SK-MEL-5 (cell line): ENCODE measurements around the gene AKIRIN2. TPM values are rescaled to one million over a fixed set of nuclear protein-coding genes. Genes with fewer than 3 reads are reported as not detected.

Experiments used
- DNase-seq: peaks from one replicate; pipeline ENCODE4 v3.0.0-alpha.2; 2016; ENCODE audit warnings: low read depth, low spot score
- in situ Hi-C: cut with HindIII; loops from 2 replicates; pipeline ENCODE4 v1.10.0; 2016; ENCODE audit warnings: low sequenced_read_pairs, high pct_unique_total_duplicates, low pct_unique_long_range_greater_than_20kb
- total RNA-seq: library from RNA; depleted of rRNA; stranded (reverse); fragments of >200 nt; shearing (Covaris generic); gene quantifications from 2 replicates; pipeline ENCODE4 v1.2.3, GENCODE V29; 2014

AKIRIN2 gene
- total RNA-seq, 1 experiment from 2014 or later, result 10.7 TPM

GRCh38 chr6:87671555-87672029, 30.4 kb downstream of the AKIRIN2 start:
- DNase-seq, result no peak
- in situ Hi-C loops, result no loop called here

GRCh38 chr6:87670707-87671106, 31.3 kb downstream of the AKIRIN2 start:
- in situ Hi-C loops, result no loop called here
- DNase-seq, result no peak

GRCh38 chr6:87669051-87669450, 33.0 kb downstream of the AKIRIN2 start:
- DNase-seq, result no peak
- in situ Hi-C loops, result no loop called here

GRCh38 chr6:87668013-87668412, 34.0 kb downstream of the AKIRIN2 start:
- DNase-seq, result no peak
- in situ Hi-C loops, result no loop called here

- in situ Hi-C loops, result no loop called here
- no peak for DNase-seq
Measured at GRCh38 chr6:87667032-87667431, 35.0 kb downstream of the AKIRIN2 start.

GRCh38 chr6:87664921-87665485, 37.0 kb downstream of the AKIRIN2 start:
- DNase-seq, result no peak
- in situ Hi-C loops, result no loop called here

GRCh38 chr6:87663434-87663833, 38.6 kb downstream of the AKIRIN2 start:
- in situ Hi-C loops, result no loop called here
- no peak for DNase-seq

- in situ Hi-C loops, result no loop called here
Measured at GRCh38 chr6:87661503-87661902, 40.5 kb downstream of the AKIRIN2 start.

GRCh38 chr6:87661016-87661415, 41.0 kb downstream of the AKIRIN2 start:
- in situ Hi-C loops, result no loop called here
- no peak for DNase-seq

More at GRCh38 chr6:87661503-87661902, 40.5 kb downstream of the AKIRIN2 start:
- DNase-seq, result no peak

GRCh38 chr6:87660226-87660911, 41.7 kb downstream of the AKIRIN2 start:
- DNase-seq, result no peak
- in situ Hi-C loops, result no loop called here

- in situ Hi-C loops, result no loop called here
- DNase-seq, result no peak
Measured at GRCh38 chr6:87658516-87658915, 43.5 kb downstream of the AKIRIN2 start.

- in situ Hi-C loops, result no loop called here
- DNase-seq, result no peak
Measured at GRCh38 chr6:87656857-87657256, 45.2 kb downstream of the AKIRIN2 start.

- in situ Hi-C loops, result no loop called here
- no peak for DNase-seq
Measured at GRCh38 chr6:87655824-87656223, 46.2 kb downstream of the AKIRIN2 start.

- in situ Hi-C loops, result no loop called here
- no peak for DNase-seq
Measured at GRCh38 chr6:87654875-87655454, 47.1 kb downstream of the AKIRIN2 start.

GRCh38 chr6:87654122-87654521, 47.9 kb downstream of the AKIRIN2 start:
- in situ Hi-C loops, result no loop called here
- DNase-seq, result no peak

- in situ Hi-C loops, result no loop called here
Measured at GRCh38 chr6:87653074-87653962, 48.7 kb downstream of the AKIRIN2 start.

GRCh38 chr6:87645080-87645479, 57.0 kb downstream of the AKIRIN2 start:
- in situ Hi-C loops, result no loop called here
- no peak for DNase-seq

More at GRCh38 chr6:87653074-87653962, 48.7 kb downstream of the AKIRIN2 start:
- DNase-seq, result no peak

- DNase-seq, result no peak
- in situ Hi-C loops, result no loop called here
Measured at GRCh38 chr6:87641065-87641692, 60.9 kb downstream of the AKIRIN2 start.
